Subcutaneous adipose tissue (tissue), 4 donors: Measurements from ENCODE around the gene EHBP1L1. TPM values are rescaled to one million over a fixed set of nuclear protein-coding genes. Genes with fewer than 3 reads are reported as not detected.

ENCODE experiments used
- total RNA-seq, 4 donors: library from RNA; depleted of rRNA; stranded (reverse); fragments of >200 nt; gene quantifications; one replicate each; pipeline ENCODE4 v1.1.0, GENCODE V29; 2016
- TF ChIP-seq, protein P1 (sequence below): fragments of 450-650 bp; IDR thresholded peaks from one replicate; pipeline ENCODE4 v1.5.1; 2016; ENCODE audit warnings: low read depth, mild to moderate bottlenecking, control low read depth, antibody characterized with exemption, moderate library complexity

The EHBP1L1 gene
- total RNA-seq, 4 donors from 2014 or later: 27.1 to 79.5 (median 45.7) TPM

DNA sequence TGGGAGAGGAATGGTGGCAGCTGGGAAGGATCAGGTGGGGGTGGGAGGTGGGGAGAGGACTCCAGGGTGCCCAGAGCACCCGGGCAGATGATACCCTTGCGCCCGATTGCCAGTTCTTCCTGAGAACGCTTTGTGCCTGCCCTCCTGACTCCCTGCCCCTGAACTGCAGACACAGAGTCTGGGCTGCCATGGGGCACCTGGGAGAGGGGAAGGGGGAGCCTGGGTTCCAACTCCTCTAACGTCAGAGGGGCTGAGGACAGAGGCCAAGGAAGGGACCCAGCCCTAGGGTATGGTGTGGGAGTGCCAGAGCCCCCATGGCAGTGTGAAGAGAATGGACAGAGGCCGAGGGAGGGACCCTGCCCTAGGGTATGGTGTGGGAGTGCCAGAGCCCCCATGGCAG lies 20.7 kb downstream of the EHBP1L1 start:
- TF ChIP-seq, protein P1, sequence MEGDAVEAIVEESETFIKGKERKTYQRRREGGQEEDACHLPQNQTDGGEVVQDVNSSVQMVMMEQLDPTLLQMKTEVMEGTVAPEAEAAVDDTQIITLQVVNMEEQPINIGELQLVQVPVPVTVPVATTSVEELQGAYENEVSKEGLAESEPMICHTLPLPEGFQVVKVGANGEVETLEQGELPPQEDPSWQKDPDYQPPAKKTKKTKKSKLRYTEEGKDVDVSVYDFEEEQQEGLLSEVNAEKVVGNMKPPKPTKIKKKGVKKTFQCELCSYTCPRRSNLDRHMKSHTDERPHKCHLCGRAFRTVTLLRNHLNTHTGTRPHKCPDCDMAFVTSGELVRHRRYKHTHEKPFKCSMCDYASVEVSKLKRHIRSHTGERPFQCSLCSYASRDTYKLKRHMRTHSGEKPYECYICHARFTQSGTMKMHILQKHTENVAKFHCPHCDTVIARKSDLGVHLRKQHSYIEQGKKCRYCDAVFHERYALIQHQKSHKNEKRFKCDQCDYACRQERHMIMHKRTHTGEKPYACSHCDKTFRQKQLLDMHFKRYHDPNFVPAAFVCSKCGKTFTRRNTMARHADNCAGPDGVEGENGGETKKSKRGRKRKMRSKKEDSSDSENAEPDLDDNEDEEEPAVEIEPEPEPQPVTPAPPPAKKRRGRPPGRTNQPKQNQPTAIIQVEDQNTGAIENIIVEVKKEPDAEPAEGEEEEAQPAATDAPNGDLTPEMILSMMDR: no peak

DNA sequence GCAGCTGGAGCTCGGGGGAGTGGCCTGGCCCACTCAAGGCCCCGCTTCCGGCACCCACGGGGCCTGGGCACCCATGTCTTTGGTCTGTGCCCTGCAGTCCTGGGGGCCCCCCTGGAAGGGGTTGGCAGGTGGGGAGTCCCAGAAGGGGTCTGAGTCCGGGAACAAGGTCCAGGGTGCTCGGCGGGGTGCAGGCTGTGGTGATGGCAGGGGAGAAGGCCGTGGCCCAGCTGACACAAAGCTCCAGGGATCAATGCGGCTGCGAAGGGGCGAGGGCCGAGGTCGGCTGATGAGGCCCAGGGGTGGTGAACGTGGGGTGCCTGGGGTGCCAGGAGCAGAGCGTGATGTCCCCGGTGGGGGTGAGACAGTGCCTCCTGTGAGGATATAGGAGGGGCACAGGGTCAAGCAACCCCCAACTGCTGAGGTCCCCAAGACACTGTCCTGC lies 22.4 kb downstream of the EHBP1L1 start:
- TF ChIP-seq, protein P1: no peak

DNA sequence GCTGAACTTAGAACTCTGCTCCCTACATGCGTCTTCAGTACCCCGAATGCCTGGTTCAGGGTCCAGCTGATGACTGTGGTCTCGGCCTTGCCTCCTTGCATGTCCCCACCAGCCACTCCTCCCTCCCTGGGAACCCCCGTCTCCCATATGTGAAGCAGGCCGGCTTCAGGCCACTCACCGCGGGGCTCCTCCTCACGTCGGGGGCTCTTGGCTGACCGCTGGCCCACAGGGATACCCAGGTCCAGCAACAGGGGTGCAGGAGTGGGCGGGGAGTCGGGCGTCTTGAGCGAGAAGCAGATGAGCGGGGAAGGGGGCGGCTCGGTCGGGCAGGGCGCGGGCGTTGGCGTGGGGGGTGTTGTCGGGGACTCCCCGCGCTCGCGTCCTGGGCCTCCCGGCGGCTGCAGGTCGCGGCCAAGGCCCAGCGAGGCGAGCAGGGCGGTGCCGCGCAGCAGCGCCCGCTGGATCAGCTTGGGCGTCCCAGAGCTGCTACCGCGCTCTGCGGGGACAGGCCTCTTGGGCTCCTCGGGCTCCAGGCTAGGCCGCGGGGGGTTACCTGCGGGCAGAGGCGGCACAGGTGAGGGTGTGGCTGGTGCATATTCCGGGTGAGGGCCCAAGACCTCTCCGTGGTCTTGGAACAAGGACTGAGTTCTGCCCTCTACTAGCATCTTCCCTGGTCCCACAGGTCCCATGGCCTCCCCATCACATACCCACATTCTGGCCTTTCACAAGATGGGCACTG lies 23.5 kb downstream of the EHBP1L1 start:
- TF ChIP-seq, protein P1: no peak

DNA sequence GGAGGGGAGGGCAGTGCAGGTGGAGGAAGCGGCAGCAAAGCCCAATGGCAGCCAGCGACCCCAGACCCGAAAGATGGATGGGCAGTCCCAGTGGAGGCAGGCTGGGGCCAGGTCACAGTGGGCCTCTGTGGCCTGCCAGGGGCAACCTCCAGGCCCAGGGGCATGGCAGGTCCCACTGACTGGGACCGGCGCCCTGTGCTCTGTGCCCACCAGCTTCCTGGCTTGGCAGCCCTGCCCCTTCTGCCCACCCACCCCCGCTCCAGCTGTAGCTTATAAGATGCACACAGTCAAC lies 24.0 kb downstream of the EHBP1L1 start:
- TF ChIP-seq, protein P1: no peak

DNA sequence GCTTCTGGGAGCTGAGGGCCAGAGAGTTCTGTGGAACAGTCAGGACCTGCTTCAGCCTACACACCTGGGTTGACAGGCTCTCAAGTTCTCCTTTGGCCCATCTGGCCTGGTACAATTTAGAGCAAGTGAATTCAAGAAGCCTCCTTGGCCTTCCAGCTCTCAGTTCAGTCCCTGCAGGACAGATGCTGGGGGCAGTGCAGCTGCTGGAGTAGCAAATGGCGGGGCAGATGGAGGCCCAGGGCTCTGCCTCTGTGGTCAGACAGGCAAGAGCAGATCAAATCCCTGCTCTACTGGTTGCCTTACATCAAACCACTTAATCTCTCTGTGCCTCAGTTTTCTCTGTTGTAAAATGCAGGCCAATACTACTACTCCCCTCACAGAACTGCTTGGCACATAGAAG lies 28.4 kb downstream of the EHBP1L1 start:
- TF ChIP-seq, protein P1: no peak

DNA sequence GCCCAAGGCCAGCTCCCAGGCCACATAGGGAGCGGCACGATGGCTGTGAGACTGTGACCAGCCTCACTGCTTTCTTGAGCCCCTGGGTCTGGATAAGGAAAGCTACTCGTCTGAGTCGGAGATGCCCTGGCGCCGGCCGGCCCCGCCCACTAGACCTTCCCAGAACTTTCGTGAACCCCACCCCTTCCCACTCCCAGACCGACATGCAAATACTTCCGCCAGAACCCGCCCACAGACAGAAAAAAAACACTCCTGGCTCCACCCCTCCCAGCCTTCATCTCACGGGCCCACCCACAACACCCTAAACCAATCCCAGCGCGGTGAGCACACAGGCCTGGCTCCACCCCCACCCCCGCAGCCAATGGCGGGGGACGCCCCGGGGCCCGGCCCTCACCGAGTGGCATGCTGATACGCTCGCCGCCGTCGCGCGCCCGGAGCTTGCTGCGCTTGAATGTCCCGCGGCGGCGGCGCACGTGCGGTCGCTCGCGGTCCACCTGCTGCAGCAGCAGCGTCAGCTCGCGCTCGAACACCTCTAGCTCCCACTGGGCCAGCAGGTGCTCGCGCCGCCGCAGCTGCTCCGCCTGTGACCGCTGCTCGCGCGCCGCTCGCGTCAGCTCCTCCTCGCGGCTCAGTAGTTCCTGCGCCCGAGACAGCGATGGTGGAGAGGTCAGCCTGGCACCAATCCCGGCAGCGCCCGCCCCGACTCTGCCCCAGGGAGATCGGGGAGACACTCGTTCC lies 31.2 kb downstream of the EHBP1L1 start:
- TF ChIP-seq, protein P1: no peak

DNA sequence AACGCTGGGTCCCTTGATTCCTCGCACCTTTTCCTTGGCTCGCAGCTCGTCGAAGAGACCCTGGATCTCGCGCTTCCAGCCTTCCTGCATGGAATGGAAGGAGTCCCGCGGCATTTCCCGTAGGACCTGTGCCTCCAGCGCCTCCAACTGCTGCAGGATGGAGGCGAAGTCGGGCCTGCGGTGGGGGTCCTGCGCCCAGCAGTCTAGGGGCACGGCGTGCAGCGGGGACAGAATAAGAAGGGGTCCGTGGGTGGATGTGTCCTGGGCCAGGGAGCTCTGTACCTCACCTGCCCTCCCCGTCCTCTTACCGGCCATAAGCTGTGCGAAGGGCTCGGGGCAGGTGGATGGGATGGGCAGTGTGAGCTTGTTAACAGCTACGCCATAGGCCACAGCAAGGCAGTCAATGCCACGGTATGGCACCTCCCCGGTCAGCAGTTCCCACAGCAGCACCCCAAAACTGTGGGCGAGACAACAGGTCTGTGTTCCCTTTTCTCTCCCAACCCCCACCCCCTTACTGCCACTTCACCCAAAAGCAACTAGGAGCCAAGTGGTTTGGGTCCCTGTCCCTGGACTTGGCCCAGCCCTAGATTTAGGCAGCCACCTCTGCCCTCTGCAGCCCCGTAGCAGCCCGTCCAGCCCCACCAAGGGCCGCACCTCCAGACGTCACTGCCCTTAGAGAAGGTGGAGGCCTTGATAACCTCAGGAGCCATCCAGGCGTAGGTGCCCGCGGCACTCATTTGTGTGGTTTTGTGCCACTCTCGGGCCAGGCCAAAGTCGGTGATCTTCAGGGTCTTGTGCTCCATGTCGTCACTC lies 32.0 kb downstream of the EHBP1L1 start:
- TF ChIP-seq, protein P1: no peak
